ENCODE measurements around the gene OLFML3.

OLFML3 gene

DNA sequence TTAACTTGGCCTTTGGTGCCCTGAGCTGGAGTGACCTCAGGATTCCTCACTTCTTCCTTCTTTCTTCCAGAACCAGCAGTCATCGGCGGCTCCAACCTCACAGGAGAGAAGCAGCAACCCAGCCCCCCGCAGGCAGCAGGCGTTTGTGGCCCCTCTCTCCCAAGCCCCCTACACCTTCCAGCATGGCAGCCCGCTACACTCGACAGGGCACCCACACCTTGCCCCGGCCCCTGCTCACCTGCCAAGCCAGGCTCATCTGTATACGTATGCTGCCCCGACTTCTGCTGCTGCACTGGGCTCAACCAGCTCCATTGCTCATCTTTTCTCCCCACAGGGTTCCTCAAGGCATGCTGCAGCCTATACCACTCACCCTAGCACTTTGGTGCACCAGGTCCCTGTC lies 6.3 kb upstream of the OLFML3 start:
- Histone ChIP-seq H3K27me3 (replicated peaks; ENCODE audit: control insufficient read depth, insufficient read depth, low read length) (no peaks in the 10 kb centered on the region), H3K36me3 (ENCODE audit: control insufficient read depth, insufficient read depth, low read length) (peaks cover 20% of the 10 kb centered on the region), H3K4me3 (replicated peaks; ENCODE audit: low read depth, low read length) (no peak overlapping the region)
- TF ChIP-seq, protein P1, sequence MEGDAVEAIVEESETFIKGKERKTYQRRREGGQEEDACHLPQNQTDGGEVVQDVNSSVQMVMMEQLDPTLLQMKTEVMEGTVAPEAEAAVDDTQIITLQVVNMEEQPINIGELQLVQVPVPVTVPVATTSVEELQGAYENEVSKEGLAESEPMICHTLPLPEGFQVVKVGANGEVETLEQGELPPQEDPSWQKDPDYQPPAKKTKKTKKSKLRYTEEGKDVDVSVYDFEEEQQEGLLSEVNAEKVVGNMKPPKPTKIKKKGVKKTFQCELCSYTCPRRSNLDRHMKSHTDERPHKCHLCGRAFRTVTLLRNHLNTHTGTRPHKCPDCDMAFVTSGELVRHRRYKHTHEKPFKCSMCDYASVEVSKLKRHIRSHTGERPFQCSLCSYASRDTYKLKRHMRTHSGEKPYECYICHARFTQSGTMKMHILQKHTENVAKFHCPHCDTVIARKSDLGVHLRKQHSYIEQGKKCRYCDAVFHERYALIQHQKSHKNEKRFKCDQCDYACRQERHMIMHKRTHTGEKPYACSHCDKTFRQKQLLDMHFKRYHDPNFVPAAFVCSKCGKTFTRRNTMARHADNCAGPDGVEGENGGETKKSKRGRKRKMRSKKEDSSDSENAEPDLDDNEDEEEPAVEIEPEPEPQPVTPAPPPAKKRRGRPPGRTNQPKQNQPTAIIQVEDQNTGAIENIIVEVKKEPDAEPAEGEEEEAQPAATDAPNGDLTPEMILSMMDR (IDR thresholded peaks at IDR 0.05; ENCODE audit: insufficient read depth, low read length, poor library complexity, severe bottlenecking), result no peak
- no peak for DNase-seq (ENCODE audit: extremely low read depth, insufficient read length)

DNA sequence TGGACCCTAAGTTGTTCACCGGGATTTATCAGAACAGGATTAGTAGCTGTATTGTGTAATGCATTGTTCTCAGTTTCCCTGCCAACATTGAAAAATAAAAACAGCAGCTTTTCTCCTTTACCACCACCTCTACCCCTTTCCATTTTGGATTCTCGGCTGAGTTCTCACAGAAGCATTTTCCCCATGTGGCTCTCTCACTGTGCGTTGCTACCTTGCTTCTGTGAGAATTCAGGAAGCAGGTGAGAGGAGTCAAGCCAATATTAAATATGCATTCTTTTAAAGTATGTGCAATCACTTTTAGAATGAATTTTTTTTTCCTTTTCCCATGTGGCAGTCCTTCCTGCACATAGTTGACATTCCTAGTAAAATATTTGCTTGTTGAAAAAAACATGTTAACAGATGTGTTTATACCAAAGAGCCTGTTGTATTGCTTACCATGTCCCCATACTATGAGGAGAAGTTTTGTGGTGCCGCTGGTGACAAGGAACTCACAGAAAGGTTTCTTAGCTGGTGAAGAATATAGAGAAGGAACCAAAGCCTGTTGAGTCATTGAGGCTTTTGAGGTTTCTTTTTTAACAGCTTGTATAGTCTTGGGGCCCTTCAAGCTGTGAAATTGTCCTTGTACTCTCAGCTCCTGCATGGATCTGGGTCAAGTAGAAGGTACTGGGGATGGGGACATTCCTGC lies 3.9 kb upstream of the OLFML3 start:
- TF ChIP-seq, protein P1 (IDR thresholded peaks at IDR 0.05; ENCODE audit: insufficient read depth, low read length, poor library complexity, severe bottlenecking), result no peak
- Histone ChIP-seq H3K27me3 (replicated peaks; ENCODE audit: control insufficient read depth, insufficient read depth, low read length) (no peaks in the 10 kb centered on the region), H3K4me3 (replicated peaks; ENCODE audit: low read depth, low read length) (no peak overlapping the region), H3K36me3 (ENCODE audit: control insufficient read depth, insufficient read depth, low read length) (peaks cover 10% of the 10 kb centered on the region)
- no peak for DNase-seq (ENCODE audit: extremely low read depth, insufficient read length)

DNA sequence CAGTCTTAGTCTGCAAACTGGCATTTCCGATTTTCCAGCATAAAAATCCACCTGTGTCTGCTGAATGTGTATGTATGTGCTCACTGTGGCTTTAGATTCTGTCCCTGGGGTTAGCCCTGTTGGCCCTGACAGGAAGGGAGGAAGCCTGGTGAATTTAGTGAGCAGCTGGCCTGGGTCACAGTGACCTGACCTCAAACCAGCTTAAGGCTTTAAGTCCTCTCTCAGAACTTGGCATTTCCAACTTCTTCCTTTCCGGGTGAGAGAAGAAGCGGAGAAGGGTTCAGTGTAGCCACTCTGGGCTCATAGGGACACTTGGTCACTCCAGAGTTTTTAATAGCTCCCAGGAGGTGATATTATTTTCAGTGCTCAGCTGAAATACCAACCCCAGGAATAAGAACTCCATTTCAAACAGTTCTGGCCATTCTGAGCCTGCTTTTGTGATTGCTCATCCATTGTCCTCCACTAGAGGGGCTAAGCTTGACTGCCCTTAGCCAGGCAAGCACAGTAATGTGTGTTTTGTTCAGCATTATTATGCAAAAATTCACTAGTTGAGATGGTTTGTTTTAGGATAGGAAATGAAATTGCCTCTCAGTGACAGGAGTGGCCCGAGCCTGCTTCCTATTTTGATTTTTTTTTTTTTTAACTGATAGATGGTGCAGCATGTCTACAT lies 2.5 kb upstream of the OLFML3 start:
- no peaks in the 10 kb centered on the region for H3K27me3 ChIP-seq (replicated peaks; ENCODE audit: control insufficient read depth, insufficient read depth, low read length)
- H3K36me3 ChIP-seq (ENCODE audit: control insufficient read depth, insufficient read depth, low read length), result peaks cover 9% of the 10 kb centered on the region
- H3K4me3 ChIP-seq (replicated peaks; ENCODE audit: low read depth, low read length), result no peak overlapping the region
- TF ChIP-seq, protein P1 (IDR thresholded peaks at IDR 0.05; ENCODE audit: insufficient read depth, low read length, poor library complexity, severe bottlenecking), result peak; percentile 44
- DNase-seq (ENCODE audit: extremely low read depth, insufficient read length), result no peak

DNA sequence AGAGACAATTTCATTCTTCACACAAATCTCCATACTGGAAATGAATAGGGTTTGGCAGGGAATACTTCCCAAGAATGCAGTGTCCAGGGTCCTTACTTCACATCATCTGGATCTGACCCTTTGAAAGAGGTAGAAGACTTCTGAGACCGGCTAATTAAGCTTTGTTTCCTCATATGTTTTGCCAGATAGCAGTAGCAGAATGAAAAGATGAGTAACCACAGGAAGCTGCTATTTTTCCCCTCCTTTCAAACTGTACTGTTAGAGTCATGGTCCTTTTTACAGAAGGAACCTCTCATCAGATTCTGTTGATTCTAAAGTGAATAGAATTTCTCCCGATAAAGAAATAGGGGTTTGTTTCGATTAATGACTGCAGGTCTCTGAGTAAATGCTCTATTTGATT lies 1.4 kb upstream of the OLFML3 start:
- H3K27me3 ChIP-seq (replicated peaks; ENCODE audit: control insufficient read depth, insufficient read depth, low read length), result no peaks in the 10 kb centered on the region
- no peak for DNase-seq (ENCODE audit: extremely low read depth, insufficient read length)
- peaks cover 5% of the 10 kb centered on the region for H3K36me3 ChIP-seq (ENCODE audit: control insufficient read depth, insufficient read depth, low read length)
- H3K4me3 ChIP-seq (replicated peaks; ENCODE audit: low read depth, low read length), result no peak overlapping the region
- TF ChIP-seq, protein P1 (IDR thresholded peaks at IDR 0.05; ENCODE audit: insufficient read depth, low read length, poor library complexity, severe bottlenecking), result no peak

DNA sequence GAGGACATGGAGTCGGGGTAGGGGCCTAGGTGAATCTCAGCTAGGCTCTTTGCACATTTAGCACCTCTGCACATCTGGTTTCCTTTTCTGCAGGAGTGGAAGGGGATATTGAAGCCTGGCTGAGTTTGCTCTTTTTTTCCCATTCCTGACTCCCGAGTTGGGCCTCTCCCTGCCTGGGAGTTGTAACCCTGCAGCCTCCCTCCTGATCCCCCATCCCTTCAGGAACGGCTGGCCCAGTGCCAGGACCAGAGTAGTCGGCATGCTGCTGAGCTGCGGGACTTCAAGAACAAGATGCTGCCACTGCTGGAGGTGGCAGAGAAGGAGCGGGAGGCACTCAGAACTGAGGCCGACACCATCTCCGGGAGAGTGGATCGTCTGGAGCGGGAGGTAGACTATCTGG lies 836 bp downstream of the OLFML3 start:
- DNase-seq (ENCODE audit: extremely low read depth, insufficient read length), result no peak
- TF ChIP-seq, protein P1 (IDR thresholded peaks at IDR 0.05; ENCODE audit: insufficient read depth, low read length, poor library complexity, severe bottlenecking), result no peak
- Histone ChIP-seq H3K36me3 (ENCODE audit: control insufficient read depth, insufficient read depth, low read length) (no peaks in the 10 kb centered on the region; the same call in 1 of the 2 replicates), H3K4me3 (replicated peaks; ENCODE audit: low read depth, low read length) (no peak overlapping the region), H3K27me3 (replicated peaks; ENCODE audit: control insufficient read depth, insufficient read depth, low read length) (no peaks in the 10 kb centered on the region)

Measured in GM06990 (cell line).